ENCODE measurements around the gene ZC3H10. TPM values are rescaled to one million over a fixed set of nuclear protein-coding genes. Genes with fewer than 3 reads are reported as not detected.

The ZC3H10 gene
- total RNA-seq, 1 donor from 2014 or later: 9.5 TPM

GRCh38 chr12:56152132-56152755 lies 34.2 kb downstream of the ZC3H10 start, which contains the start of gene MYL6B:
TSS of gene MYL6B (plus strand) at chr12:56152587. CDS start at chr12:56153919, 1,332 bp downstream.
- intact Hi-C loops (cut with micrococcal nuclease): loop anchor here (1.0 to 5.0 kb wide), 4 partner anchors 8 to 225 kb away; partner anchors contain the start of genes ESYT1, PYM1 and ZC3H10

- intact Hi-C loops (cut with micrococcal nuclease): loop anchor here (1.0 to 5.0 kb wide), 4 partner anchors 7 to 226 kb away; partner anchors contain the start of genes ESYT1, PYM1 and ZC3H10
Observed at GRCh38 chr12:56152756-56153677, 35.0 kb downstream of the ZC3H10 start.

GRCh38 chr12:56153678-56154065 lies 35.6 kb downstream of the ZC3H10 start:
- intact Hi-C loops (cut with micrococcal nuclease): loop anchor here (5.0 kb wide), 1 partner anchor 226 kb away; the partner anchor contains the start of gene PYM1

GRCh38 chr12:56154246-56154771 lies 36.2 kb downstream of the ZC3H10 start:
- intact Hi-C loops (cut with micrococcal nuclease): loop anchor here (5.0 kb wide), 1 partner anchor 227 kb away; the partner anchor contains the start of gene PYM1

GRCh38 chr12:56154818-56155217 lies 36.8 kb downstream of the ZC3H10 start:
- intact Hi-C loops (cut with micrococcal nuclease): loop anchor here (5.0 kb wide), 1 partner anchor 228 kb away; the partner anchor contains the start of gene PYM1

- intact Hi-C loops (cut with micrococcal nuclease): no loop called here
Observed at GRCh38 chr12:56155256-56155845, 37.3 kb downstream of the ZC3H10 start.

GRCh38 chr12:56156464-56157200 lies 38.6 kb downstream of the ZC3H10 start:
- intact Hi-C loops (cut with micrococcal nuclease): loop anchor here (1.0 kb wide), 2 partner anchors 32 to 38 kb away; partner anchors contain the start of gene ZC3H10

GRCh38 chr12:56157201-56158028 lies 39.3 kb downstream of the ZC3H10 start:
- intact Hi-C loops (cut with micrococcal nuclease): loop anchor here (1.0 to 2.0 kb wide), 4 partner anchors 31 to 67 kb away; partner anchors contain the start of genes NABP2, PA2G4 and ZC3H10

- intact Hi-C loops (cut with micrococcal nuclease): loop anchor here (2.0 kb wide), 2 partner anchors 53 to 67 kb away; partner anchors contain the start of genes NABP2 and PA2G4
Observed at GRCh38 chr12:56158029-56158925, 40.2 kb downstream of the ZC3H10 start, which contains the start of gene MYL6. TSS of gene MYL6 (plus strand) at chr12:56158359. CDS start at chr12:56158402, 43 bp downstream.

- intact Hi-C loops (cut with micrococcal nuclease): loop anchor here (2.0 kb wide), 2 partner anchors 54 to 66 kb away; partner anchors contain the start of genes NABP2 and PA2G4
Observed at GRCh38 chr12:56158926-56159461, 40.9 kb downstream of the ZC3H10 start.

GRCh38 chr12:56159482-56160192 lies 41.6 kb downstream of the ZC3H10 start:
- intact Hi-C loops (cut with micrococcal nuclease): loop anchor here (1.0 to 2.0 kb wide), 4 partner anchors 7 to 65 kb away; partner anchors contain the start of genes MYL6B, NABP2 and PA2G4

GRCh38 chr12:56160193-56160763 lies 42.2 kb downstream of the ZC3H10 start:
- intact Hi-C loops (cut with micrococcal nuclease): loop anchor here (1.0 kb wide), 2 partner anchors 8 to 34 kb away; partner anchors contain the start of gene MYL6B

GRCh38 chr12:56160894-56161689 lies 43.0 kb downstream of the ZC3H10 start:
- intact Hi-C loops (cut with micrococcal nuclease): loop anchor here (1.0 kb wide), 2 partner anchors 9 to 35 kb away; partner anchors contain the start of gene MYL6B

- intact Hi-C loops (cut with micrococcal nuclease): no loop called here
Observed at GRCh38 chr12:56161690-56162351, 43.8 kb downstream of the ZC3H10 start.
